ENCODE results near the gene LPAR5. TPM values are rescaled to one million over a fixed set of nuclear protein-coding genes. Genes with fewer than 3 reads are reported as not detected.

LPAR5 gene
- total and polyA plus RNA-seq, 8 donors, result 1.1 to 2.0 (median 1.5) TPM

GRCh38 chr12:6646276-6647082 is 10.7 kb upstream of the LPAR5 start:
- H3K27me3 ChIP-seq, result no peaks in the 10 kb centered on the region
- ATAC-seq (peak; percentile 3), DNase-seq (no peak)
- TF ChIP-seq CTCF (IDR thresholded peaks at IDR 0.05), result no peak
- H3K27ac ChIP-seq, result peak overlapping the region; percentile 55 to 82
- H3K4me1 ChIP-seq, result peaks cover 0 to 38% of the 10 kb centered on the region in 2 donors
- H3K36me3 ChIP-seq, result peaks cover 0 to 36% of the 10 kb centered on the region in 2 donors
- intact Hi-C loops (cut with DNase I), result no loop called here
- peak overlapping the region; percentile 27 to 55 for H3K4me3 ChIP-seq
- H3K9me3 ChIP-seq, result no peaks in the 10 kb centered on the region

GRCh38 chr12:6644903-6645302 is 9.1 kb upstream of the LPAR5 start:
- Histone ChIP-seq H3K36me3 (peaks cover 0 to 20% of the 10 kb centered on the region in 2 donors), H3K4me3 (no peak overlapping the region), H3K27ac (peak overlapping the region; percentile 65 to 79), H3K9me3 (no peaks in the 10 kb centered on the region), H3K4me1 (peaks cover 0 to 38% of the 10 kb centered on the region in 2 donors), H3K27me3 (no peaks in the 10 kb centered on the region)
- no peak for TF ChIP-seq CTCF (IDR thresholded peaks at IDR 0.05)
- ATAC-seq (no peak), DNase-seq (peak in 1 of 4 donors; percentile 56)
- intact Hi-C loops (cut with DNase I), result no loop called here

GRCh38 chr12:6644257-6644596 is 8.5 kb upstream of the LPAR5 start:
- ATAC-seq (peak; percentile 56), DNase-seq (no peak)
- H3K4me1 ChIP-seq, result peaks cover 0 to 43% of the 10 kb centered on the region in 2 donors
- H3K36me3 ChIP-seq, result peaks cover 0 to 13% of the 10 kb centered on the region in 2 donors
- H3K27ac ChIP-seq, result peak overlapping the region; percentile 65 to 79
- no peak for TF ChIP-seq CTCF (IDR thresholded peaks at IDR 0.05)
- H3K27me3 ChIP-seq, result no peaks in the 10 kb centered on the region
- H3K4me3 ChIP-seq, result peak overlapping the region in 1 of 2 donors; percentile 9
- no peaks in the 10 kb centered on the region for H3K9me3 ChIP-seq
- intact Hi-C loops (cut with DNase I), result no loop called here

- ATAC-seq, result peak; percentile 36
- peak overlapping the region in 1 of 2 donors; percentile 9 for H3K4me3 ChIP-seq
- peaks cover 0 to 43% of the 10 kb centered on the region in 2 donors for H3K4me1 ChIP-seq
- no peaks in the 10 kb centered on the region for H3K27me3 ChIP-seq
- no peak for TF ChIP-seq CTCF (IDR thresholded peaks at IDR 0.05)
- peak overlapping the region; percentile 65 to 79 for H3K27ac ChIP-seq
- intact Hi-C loops (cut with DNase I), result no loop called here
- H3K36me3 ChIP-seq, result peaks cover 0 to 8% of the 10 kb centered on the region in 2 donors
- DNase-seq, result no peak
- H3K9me3 ChIP-seq, result no peaks in the 10 kb centered on the region
Measured at GRCh38 chr12:6643569-6644256, 8.0 kb upstream of the LPAR5 start.

- intact Hi-C loops (cut with DNase I), result no loop called here
- Histone ChIP-seq H3K27me3 (no peaks in the 10 kb centered on the region), H3K4me3 (no peak overlapping the region), H3K36me3 (no peaks in the 10 kb centered on the region), H3K9me3 (no peaks in the 10 kb centered on the region), H3K27ac (no peak overlapping the region), H3K4me1 (peaks cover 0 to 31% of the 10 kb centered on the region in 2 donors)
- no peak for TF ChIP-seq CTCF (IDR thresholded peaks at IDR 0.05)
- ATAC-seq (no peak), DNase-seq (no peak)
Measured at GRCh38 chr12:6641131-6641530, 5.4 kb upstream of the LPAR5 start.

All from left lung (tissue), 10 donors.